Fibroblast of skin of abdomen (primary cell): Measurements from ENCODE around the gene MPZL3.
"Not testable (repeated sequence)": the region's sequence is repeated elsewhere in the genome, so short reads cannot be mapped to it uniquely, and the experiment has no call there.

Experiments used
- DNase-seq: peaks from one replicate; pipeline ENCODE4 v3.0.0-alpha.2; 2013

The MPZL3 gene

DNA sequence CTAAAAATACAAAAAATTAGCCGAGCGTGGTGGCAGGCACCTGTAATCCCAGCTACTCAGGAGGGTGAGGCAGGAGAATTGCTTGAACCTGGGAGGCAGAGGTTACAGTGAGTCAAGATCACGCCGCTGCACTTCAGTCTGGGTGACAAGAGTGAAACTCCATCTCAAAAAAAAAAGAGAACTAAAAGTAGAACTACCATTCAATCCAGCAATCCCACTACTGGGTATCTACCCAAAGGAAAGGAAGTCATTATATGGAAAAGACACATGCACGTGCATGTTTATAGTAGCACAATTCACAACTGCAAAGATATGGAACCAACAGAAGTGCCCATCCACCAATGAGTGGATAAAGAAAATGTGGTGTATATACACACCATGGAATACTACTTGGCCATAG is 68.5 kb downstream of the MPZL3 start:
- DNase-seq, result not testable (repeated sequence)

DNA sequence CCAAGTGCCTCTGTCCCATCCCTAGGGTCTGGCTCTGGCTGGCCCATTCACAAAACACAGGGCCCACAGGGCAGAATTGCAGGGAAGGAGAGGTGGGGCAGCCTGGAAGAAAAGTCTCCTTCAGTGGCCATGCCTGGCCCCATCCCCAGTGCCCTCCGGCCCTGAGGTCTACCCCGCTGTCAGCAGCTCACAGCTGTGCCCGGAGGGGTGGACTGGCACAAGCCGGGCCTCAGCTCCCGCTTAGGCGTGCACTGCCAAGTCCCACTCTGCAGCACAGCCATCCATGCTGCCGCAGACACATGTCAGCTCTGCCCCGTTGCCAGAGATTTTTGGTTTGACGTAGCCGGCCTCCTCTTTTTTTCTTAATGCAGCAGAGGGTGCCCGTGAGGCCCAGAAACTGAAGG is 71.9 kb downstream of the MPZL3 start:
- peak; percentile 67 for DNase-seq

DNA sequence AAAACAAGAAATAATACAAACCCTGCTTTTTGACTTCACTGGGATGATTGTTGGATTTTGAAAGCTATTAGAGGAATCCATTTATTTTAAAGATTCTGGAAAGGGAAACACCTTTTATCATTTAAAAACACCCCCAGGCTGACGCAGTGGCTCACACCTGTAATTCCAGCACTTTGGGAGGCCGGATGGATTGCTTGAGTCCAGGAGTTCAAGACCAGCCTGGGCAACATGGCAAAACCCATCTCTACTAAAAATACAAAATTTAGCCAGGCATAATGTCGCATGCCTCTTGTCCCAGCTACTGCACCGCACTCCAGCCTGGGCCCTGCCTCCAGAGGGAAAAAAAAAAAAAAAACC is 75.4 kb downstream of the MPZL3 start:
- DNase-seq, result no peak
